T47D (cell line): Measurements from ENCODE around the gene EFNA2.
A peak's percentile ranks its signal among the peaks of the same experiment; 100 is the strongest.

Experiments
- DNase-seq, 2 experiments: peaks; one replicate each; pipeline versions ENCODE4 v3.0.0 to v3.0.0-alpha.2; 2011 to 2012; ENCODE audit warnings: low read depth in 1 of 2, low spot score in 1 of 2
- JUND ChIP-seq: IDR thresholded peaks from 2 replicates; pipeline ENCODE4 v1.6.1; 2012; ENCODE audit warnings: low read depth
- in situ Hi-C: cut with HindIII; loops from 2 replicates; pipeline ENCODE4 v1.10.0; 2016; ENCODE audit warnings: low sequenced_read_pairs, low pct_unique_long_range_greater_than_20kb

EFNA2 gene

DNA sequence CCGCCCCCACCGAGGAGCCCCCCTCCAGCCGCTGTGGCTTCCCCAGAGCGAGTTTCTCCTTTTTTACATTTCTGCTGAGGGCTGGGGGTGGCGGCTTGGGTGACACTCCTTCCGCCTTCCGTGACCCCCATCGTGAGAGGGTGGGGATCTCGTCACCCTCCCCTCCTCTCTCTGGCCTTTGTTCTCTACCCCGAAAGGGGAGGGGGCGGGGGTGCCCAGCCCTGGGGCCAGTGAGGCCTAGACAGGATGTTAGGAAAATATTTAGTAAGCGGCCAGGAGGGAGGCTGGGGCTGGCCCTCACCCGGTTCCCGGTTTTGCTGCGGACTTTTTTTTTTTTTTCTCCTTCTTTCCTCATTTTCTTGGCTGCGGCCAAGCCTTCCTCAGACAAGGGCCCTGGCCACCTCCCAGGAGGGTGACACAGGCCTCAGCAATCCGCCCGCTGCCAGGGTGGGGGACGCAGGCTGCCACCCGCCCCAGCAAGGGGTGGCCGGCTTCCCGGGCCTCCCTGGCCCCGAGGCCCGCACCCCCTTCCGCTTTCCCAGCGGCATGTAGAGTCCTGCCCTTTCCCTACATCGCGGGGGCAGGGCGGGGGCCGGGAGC lies 33.4 kb upstream of the EFNA2 start:
- no peak for TF ChIP-seq JUND
- in situ Hi-C loops, result no loop called here
- DNase-seq, result peak in 1 of 2 experiments; percentile 68

DNA sequence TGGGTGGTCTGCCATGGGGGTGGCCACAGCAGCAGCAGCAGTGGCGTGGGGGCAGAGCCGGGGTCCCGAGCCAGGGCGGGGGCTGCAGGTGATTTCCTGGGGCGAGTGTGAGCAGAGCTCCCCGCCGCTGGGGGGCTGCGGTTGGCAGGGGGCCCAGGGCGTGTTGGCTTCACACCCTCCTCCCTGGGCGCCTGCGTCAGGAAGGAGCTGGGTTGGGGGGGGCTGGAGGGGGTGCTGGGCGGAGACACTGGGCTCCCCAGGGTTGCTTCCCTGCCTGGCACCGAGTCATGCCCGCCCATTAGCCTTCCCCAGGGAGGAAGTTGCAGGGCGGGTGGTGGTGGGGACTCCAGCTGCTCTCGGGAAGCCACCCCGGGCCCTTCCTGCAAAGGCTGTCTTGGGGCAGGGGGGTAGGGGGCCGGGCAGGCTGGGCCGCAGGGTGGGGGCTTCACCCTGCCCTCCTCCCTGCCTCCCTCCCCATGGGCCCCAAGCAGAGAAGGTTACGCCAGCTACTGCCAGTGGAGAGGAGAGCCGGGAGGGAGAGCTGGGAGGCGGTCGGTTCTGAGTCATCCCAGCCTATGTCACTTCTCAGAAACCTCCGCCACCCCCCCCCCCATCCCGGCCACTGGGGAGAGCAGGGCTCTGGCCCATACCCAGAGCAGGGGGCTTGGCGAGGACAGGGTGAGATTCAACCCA lies 32.7 kb upstream of the EFNA2 start:
- no peak for TF ChIP-seq JUND
- in situ Hi-C loops, result no loop called here
- DNase-seq, result peak; percentile 60 to 85

DNA sequence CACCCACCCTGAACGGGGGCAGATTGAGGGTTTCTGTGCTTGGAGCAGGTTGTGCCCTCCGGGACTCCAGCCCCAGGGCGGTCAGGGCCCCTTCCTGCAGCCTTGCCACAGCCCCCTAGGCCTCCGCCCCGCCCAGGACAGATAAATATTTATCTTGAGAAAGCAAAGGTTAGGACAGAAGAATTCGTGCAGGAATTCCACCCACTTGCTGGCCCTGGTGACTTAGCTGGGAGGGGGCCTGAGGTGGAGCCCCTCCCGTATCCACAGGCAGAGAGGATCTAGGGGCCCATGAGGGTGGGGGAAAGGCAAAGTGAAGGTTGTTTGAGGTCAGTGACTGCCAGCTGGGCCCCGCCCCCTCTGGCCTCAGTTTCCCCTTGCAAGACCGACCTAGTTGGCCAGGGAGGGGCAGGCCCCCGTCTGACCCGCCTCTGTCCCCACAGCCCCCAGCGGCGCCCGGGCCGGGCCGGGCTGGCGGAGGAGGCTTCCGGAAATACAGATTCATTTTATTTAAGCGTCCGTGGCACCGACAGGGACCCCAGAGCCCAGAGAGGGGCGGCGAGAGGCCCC lies 32.1 kb upstream of the EFNA2 start:
- no peak for TF ChIP-seq JUND
- DNase-seq, result no peak
- in situ Hi-C loops, result no loop called here

DNA sequence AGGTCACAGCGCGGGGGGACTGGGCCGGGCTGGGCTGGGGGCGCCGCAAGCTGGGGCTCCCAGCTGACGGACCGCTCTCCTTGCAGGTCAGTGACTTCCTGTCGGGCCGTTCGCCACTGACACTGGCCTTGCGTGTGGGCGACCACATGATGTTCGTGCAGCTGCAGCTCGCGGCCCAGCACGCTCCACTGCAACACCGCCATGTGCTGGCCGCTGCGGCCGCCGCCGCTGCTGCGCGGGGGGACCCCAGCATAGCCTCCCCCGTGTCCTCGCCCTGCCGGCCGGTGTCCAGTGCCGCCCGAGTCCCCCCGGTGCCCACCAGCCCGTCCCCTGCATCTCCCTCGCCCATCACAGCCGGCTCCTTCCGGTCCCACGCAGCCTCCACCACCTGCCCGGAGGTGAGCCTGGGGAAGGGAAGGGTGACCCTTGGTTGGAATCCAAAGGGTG lies 31.6 kb upstream of the EFNA2 start:
- in situ Hi-C loops, result no loop called here
- no peak for DNase-seq
- TF ChIP-seq JUND, result no peak

DNA sequence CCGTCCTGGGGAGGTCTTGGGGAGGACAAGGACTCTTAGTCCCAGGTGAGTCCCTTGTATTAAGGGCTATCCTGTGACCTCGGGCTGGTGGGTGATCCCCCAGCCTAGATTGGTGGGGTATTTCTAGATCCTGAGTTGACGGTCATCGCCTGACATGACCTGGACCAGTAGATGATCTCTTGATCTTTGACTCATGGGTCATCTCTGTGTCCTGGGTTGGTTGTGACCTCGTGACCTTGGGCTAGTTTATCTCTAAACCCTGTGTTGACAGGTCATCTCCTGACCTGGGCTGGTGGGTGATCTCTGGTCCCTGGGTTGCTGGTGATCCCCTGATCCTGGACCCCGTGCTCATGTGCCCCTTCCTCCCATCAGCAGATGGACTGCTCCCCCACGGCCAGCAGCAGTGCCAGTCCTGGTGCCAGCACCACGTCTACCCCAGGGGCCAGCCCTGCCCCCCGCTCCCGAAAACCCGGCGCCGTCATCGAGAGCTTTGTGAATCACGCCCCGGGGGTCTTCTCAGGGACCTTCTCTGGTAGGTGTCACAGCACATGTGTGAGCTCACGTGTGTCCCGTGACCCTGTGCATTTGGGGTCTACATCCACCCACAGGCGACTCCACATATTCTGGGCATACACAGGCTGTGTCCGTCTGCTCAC lies 31.0 kb upstream of the EFNA2 start:
- no peak for TF ChIP-seq JUND
- in situ Hi-C loops, result no loop called here
- no peak for DNase-seq

DNA sequence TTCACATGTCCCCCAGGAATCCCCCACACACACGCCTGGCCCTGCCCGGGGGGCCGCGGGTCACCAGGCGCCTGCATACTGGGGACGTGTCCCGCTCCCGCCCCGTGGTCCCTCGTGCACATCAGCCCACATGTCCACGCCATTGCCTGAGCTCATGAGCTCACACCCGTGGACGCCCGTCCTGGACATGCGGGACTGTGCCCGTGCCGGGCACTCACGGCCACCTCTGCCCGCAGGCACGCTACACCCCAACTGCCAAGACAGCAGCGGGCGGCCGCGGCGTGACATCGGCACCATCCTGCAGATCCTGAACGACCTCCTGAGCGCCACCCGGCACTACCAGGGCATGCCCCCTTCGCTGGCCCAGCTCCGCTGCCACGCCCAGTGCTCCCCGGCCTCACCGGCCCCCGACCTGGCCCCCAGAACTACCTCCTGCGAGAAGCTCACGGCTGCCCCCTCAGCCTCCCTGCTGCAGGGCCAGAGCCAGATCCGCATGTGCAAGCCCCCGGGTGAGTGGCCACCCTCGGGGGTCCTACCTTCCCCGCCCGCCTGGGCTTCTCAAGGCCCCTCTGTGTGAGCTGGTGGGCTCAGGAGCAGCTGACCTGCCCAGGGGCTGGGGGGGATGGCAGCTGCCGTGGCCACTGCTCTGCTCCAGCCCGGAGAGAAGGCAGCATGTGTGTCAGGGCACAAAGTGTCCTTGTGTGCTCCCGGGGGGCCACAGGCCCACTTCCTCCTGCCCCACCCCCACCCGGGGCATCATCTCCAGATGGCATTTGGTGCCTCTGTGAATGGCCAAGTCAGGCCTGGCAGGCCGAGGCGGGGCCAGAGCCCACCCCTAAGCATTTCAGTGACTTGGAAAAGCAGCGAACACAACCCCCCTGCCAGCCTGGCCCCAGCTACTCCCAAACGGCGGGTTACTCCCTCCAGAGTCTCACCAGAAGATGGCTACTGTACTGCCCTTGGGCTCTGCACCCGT lies 30.2 kb upstream of the EFNA2 start:
- in situ Hi-C loops, result no loop called here
- TF ChIP-seq JUND, result no peak
- no peak for DNase-seq

DNA sequence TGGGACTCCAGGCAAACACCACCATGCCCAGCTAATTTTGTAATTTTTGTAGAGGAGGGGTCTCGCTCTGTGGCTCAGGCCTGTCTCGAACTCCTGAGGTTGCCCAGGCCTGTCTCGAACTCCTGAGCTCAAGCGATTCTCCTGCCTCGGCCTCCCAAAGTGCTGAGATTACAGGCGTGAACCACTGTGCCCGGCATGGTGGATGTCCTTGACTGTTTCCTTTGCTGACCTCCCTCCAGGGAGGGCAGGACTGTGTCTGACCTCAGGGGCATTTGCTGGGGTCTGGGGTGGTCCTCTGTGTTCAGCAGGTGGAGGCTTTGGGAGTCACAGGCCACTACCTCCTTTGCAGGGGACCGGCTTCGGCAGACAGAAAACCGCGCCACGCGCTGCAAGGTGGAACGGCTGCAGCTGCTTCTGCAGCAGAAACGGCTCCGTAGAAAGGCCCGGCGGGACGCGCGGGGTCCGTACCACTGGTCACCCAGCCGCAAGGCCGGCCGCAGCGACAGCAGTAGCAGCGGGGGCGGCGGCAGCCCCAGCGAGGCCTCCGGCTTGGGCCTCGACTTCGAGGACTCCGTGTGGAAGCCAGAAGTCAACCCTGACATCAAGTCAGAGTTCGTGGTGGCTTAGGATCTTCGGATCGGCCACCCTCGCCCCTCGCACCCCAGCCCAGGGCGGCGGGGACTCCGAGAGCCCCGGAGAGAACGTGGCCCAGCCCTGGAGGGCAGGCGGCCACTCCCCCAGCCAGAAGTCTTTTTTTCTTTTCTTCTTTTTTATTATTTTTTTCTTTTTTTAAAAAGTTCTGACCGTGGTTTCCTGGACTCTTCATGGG lies 28.8 kb upstream of the EFNA2 start:
- DNase-seq, result no peak
- in situ Hi-C loops, result no loop called here
- no peak for TF ChIP-seq JUND

DNA sequence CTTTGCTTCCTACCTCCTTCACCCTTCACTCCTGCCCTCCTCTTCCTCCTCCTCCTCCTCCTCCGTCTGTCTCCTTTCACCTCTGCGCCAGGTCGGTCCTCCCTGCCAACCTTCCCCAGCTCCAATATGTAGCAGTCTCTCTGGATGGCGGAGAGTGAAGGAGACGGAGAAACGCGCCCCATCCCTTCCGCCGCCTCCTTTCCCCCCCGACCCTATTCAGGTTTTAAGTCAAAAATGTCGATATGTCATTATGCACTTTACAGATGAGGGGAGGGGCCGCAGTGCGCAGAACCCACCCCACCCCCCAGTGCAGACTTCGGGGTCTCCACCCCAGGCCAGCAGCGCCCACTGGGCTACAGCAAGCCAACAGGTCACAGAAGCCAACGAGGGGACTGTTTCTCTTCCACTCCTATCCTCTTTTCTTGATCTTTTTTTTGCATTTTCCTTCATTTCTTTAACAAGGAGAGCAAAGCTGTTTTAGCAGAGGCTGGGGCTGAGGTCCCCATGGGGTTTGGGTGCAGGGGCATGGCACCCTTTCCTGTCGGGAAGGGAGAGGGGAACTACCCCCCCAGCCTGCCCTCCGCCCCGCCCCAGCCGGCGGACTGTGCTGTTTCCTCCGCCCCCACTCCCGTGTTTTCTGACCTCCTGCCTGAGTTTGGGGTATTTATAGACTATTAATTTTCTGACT lies 28.1 kb upstream of the EFNA2 start:
- no peak for TF ChIP-seq JUND
- in situ Hi-C loops, result no loop called here
- DNase-seq, result no peak

DNA sequence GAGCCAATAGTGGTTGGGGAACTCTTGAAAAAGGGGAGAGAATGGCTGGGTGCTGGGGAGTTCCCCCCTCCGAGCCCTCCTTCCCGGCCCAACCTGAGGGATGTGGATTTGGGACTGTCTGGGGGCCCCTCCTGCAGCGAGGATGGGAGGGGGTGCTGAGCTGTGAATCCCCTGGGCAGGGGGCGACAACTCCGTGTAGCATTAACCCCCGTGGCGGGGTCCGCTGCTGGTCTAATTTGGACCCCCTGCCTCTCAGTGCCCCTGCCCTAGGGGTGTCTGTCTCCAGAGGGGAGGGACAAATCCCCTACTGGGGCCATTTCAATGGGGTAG lies 27.5 kb upstream of the EFNA2 start:
- no peak for DNase-seq
- in situ Hi-C loops, result no loop called here
- TF ChIP-seq JUND, result no peak

DNA sequence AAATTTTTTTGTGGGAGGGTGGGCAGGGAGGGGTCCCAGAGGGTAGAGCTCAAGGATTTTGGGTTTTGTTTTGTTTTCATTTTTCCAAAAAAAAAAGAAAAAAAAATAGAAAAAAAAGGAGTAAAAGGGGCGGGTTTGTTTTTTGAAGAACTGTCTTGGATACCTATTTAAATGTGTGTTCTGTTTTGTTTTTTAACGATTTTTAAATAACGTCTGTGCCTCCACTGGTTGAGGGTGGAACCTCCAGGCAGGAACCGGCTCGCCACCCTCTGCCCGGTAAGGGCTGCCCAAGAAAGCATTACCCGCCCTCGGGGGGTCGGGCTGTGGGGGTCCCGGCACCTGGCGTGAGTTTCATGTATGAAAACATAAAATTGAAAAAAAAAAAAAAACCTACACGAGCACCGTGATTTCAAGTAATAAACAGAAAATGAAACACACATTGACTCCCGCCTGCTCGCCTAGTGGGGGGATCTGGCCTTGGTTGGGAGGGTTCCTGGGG lies 26.9 kb upstream of the EFNA2 start:
- no peak for TF ChIP-seq JUND
- in situ Hi-C loops, result no loop called here
- DNase-seq, result no peak
